Activated CD4-positive, CD25-positive, alpha-beta regulatory T cell treated with anti-CD3 and anti-CD28 coated beads, Interleukin-2, amount 50 U/mL, for 72 hours (primary cell): ENCODE results near the gene SPPL2A.
"Not testable (repeated sequence)": the region's sequence is repeated elsewhere in the genome, so short reads cannot be mapped to it uniquely, and the experiment has no call there.

Experiments
- DNase-seq: peaks from one replicate; pipeline ENCODE4 v3.0.0; 2021

Gene SPPL2A

GRCh38 chr15:50767332-50767861 is 1.9 kb upstream of the SPPL2A start:
- no peak for DNase-seq

- no peak for DNase-seq
These were observed 878 bp downstream of the SPPL2A start for GRCh38 chr15:50764461-50765194.

DNA sequence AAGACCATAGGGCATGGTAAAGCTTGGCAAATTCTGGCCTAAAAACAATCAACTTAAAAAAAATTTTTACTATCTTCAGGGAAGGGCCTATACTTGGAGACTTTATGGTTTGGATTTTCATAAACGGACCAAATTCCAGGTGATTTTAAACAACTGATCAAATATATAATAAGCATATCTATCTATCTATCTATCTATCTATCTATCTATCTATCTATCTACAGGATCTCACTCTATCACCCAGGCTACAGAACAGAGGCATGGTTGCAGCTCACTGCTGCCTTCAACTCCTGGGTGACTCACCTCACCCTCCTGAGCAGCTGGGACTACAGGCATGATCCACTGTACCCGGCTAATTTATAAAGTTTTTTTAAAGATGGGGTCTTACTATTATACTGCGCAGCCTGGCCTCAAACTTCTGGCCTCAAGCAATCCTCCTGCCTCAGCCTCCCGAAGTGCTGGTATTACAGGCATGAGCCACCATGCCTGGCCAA is 6.7 kb downstream of the SPPL2A start:
- no peak for DNase-seq

DNA sequence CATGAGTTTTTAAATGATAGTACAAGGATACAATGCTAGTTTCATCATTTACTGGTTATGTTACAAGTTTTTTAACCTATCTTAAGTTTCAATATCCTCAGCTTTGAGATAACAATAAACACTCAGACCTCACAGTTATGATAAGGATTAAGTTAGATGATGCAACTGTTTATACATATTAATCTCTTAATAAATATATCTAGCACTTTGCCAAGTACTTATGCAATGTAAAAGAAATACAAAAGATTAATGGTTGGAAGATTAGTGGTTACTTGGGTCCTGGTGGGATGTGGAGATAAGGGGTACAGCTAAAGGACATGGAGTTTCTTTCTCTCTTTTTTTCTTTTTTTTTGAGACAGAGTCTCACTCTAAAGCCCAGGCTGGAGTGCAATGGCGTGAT is 12.0 kb downstream of the SPPL2A start:
- DNase-seq: no peak

GRCh38 chr15:50751394-50751793 is 14.1 kb downstream of the SPPL2A start:
- DNase-seq: no peak

GRCh38 chr15:50750227-50750705 is 15.2 kb downstream of the SPPL2A start:
- DNase-seq: no peak

DNA sequence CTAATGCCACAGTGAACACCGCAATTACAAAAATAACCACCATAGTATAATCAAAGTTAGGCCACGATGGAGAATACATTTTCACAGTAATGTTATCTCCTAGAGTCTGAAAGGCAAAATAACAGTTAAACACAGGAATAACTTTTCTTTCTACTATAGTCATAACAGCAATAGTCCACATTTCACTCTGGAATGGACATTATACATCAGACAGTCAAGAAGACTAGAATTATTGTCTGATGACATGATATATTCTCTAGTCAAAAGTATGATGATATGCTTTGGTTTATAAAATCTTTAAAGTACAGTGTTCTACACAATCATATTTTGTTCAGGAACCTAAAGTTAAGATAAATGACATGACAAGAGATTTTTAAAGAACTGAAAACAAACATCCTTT is 18.0 kb downstream of the SPPL2A start:
- DNase-seq: no peak

DNA sequence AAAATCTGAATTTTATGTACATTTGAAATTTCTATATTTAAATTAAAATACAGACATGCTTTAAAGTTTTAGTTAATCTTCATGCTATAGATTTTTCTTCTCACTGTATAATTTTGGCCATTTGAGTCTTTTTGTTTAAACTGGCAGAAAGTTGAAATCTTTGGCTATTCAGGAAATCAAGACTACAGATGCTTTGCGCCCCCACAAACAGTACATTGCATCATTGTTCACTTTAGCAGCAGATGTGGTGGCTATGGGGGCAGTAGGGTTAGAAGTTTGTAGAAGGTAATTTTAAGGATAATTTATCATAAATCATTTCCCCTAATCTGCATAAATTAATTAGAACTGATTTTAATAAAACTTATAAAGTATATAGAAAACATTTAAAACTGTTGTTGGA is 20.9 kb downstream of the SPPL2A start:
- DNase-seq: no peak

- no peak for DNase-seq
These were observed 24.6 kb downstream of the SPPL2A start for GRCh38 chr15:50740955-50741354.

DNA sequence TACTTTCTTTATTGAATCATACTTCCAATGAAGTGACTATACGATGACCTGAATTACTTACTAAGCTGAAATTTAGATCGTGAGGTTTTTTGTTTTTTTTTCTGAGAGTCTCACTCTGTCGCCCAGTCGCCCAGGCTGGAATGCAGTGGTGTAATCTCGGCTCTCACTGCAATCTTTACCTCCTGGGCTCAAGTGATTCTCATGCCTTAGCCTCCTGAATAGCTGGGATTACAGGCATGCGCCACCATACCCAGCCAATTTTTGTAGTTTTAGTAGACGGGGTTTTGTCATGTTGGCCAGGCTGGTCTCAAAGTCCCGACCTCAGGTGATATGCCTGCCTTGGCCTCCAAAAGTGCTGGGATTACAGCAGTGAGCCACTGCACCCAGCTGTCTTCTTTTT is 28.7 kb downstream of the SPPL2A start:
- DNase-seq: no peak

DNA sequence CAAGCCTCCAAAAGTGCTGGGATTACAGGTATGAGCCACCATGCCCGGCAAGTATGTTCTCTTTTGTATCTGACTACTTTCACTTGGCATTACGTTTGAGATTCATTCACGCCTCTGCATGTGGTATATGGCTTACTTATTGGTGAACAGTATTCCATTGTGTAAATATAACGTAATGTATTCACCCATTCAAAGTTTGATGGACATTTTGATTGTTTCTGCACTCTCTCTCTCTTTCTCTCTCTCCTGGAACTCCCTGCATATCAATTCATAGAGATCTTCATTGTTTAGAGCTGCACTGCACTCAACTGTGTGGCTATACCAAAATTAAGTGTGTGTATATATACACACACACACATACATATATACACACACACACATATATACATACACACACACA is 30.4 kb downstream of the SPPL2A start:
- DNase-seq: no peak

DNA sequence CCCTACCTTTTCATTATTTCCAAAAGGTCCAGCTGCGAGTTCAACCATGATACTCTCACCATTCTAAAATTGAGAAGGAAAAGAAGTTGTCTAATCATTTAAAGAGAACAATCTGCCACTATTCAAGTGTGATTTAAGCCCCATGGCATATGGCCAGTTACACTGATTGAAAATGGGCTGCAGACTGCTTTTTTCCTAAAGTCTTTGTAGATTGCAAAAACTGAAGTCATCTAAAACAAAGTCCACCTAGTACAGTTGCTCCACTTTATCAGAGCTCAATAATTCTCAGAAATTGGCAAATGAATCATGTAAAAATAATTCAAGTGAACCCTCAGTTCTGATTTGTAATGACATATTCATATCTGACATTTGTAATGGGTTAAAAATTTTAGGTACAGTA is 39.2 kb downstream of the SPPL2A start:
- DNase-seq: no peak

DNA sequence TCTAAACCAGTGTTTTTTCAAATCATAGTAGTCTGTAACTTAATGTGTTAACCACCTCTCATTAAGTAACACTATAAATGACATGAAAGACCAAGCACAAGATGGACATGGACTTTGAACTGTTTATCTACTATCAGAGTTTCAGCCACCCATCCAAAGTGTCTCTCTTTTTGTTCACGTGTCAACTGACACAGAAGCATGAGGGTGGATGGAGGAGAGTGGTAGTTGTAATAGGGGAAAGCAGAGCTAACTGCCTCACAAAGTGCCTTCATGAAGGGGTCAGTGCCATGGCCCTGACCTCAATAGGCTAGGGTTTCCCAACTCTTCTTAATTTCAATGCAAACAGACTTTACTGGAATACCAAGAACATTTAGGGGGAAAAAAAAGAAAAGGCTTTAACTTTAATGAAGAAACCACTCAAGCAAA is 46.8 kb downstream of the SPPL2A start:
- no peak for DNase-seq

- DNase-seq: no peak
These were observed 53.5 kb downstream of the SPPL2A start for GRCh38 chr15:50712018-50712417.

DNA sequence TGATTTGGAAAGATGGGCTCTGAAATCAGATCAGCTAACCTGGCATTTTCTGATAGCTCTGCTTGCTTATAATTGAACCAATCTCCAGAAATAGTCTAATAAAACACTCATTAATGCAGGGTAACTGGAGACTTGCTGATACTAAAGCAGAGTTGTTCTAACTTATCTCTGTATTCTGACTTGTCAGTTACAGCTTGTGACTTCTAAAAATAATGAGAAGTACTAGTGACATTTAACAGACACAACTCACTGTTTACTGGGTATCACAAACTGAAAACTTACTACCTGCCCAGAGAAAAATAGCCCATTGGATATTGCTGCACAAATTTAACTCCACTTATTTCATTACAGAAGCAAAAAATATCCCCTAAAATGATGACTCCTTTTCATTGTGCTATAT is 54.9 kb downstream of the SPPL2A start:
- DNase-seq: no peak

GRCh38 chr15:50707878-50708427 is 57.6 kb downstream of the SPPL2A start:
- DNase-seq: no peak

- DNase-seq: no peak
These were observed 62.7 kb downstream of the SPPL2A start for GRCh38 chr15:50702762-50703334.

DNA sequence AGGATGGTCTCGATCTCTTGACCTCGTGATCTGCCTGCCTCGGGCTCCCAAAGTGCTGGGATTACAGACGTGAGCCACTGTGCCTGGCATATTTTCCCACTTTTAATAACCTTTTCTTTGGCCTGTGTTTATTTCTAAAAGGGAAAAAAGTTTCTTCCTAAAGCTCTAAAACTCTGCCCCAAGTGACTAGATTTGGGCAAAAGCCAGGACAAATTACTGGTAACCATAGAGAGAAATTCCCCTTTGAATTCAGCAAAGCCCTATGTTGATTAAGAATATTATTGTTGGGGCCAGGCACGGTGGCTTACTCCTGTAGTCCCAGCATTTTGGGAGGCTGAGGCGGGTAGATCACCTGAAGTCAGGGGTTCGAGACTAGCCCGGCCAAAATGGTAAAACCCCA is 67.4 kb downstream of the SPPL2A start:
- no peak for DNase-seq

DNA sequence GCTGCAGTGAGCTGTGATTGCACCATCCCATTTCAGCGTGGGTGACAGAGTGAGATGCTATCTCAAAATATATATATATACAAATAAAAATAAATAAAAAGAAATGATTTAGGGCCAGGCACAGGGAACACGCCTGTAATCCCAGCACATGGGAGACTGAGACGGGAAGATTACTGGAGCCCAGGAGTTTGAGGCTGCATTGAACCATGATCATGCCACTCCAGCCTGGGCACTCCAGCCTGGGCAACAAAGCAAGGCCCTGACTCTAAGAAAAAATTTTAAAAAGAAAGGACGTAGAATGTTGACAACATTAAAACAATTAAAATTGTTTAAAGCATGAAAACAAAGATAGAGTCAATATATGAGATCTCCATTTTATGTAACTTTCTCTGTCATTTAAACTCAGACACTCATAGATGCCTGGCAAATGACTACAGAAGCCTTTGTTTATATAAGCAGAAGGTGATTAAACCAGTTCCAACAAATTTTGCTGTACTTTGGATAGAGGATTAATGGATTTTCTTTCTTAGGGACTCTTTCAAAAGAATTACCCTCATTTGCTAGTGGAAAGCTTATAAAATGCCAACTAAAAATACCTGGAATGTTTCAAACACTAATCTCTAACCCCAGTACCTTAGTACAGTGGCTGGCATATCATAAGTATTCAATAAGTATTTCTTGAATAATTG is 68.3 kb downstream of the SPPL2A start:
- DNase-seq: no peak

- DNase-seq: not testable (repeated sequence)
These were observed 70.8 kb downstream of the SPPL2A start for GRCh38 chr15:50694634-50695165.

DNA sequence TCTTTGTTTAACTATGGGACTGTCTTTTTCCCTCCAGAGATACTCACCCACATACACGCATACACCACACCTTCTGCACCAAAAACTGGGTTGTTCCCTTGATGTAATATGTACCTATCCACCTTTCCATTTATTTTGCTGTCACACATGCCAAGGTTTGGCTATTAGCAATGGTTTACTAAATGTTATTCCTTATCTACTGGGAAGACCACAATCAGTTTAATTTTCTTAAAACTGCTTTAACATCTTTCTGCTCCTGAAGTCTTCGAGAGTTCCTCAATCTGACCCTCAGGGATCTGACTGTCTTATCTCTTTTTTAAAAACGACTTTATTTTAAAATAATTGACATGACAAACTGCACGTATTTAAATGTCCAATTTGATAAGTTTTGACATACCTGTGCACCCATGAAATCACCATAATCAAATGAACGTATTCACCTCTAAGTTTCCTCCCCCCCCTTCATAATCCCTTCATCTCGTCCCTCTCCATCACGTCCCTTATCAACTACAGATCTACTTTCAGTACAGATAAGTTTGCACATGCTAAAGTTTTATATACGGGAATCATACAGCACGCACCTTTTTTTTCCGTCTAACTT is 78.1 kb downstream of the SPPL2A start:
- DNase-seq: no peak

- peak; percentile 93 for DNase-seq
These were observed 78.8 kb downstream of the SPPL2A start, which contains the start of gene TRPM7 for GRCh38 chr15:50686469-50687301. TSS of gene TRPM7 (minus strand) at chr15:50686797. CDS start at chr15:50686533, 264 bp downstream.
